HUES64 (cell line): ENCODE measurements around the gene ODAD3.
"Not testable (repeated sequence)": the region's sequence is repeated elsewhere in the genome, so short reads cannot be mapped to it uniquely, and the experiment has no call there.

Source experiments
- H3K27ac ChIP-seq: 2 replicates; pipeline ENCODE4 v1.7.0; 2013; ENCODE audit warnings: low read depth, low read length, inconsistent platforms
- H3K27me3 ChIP-seq: 2 replicates; pipeline ENCODE4 v1.6.1; 2013; ENCODE audit warnings: mild to moderate bottlenecking, low read length; ENCODE audit not compliant: insufficient read depth
- H3K36me3 ChIP-seq: 2 replicates; pipeline ENCODE4 v1.6.1; 2013; ENCODE audit warnings: mild to moderate bottlenecking, low read length; ENCODE audit not compliant: insufficient read depth
- H3K4me1 ChIP-seq: 2 replicates; pipeline ENCODE4 v1.6.1; 2013; ENCODE audit warnings: mild to moderate bottlenecking, low read length, moderate library complexity; ENCODE audit not compliant: insufficient read depth
- H3K4me3 ChIP-seq: 2 replicates; pipeline ENCODE4 v1.5.1; 2013; ENCODE audit warnings: mild to moderate bottlenecking, low read length, moderate library complexity
- H3K9ac ChIP-seq: 2 replicates; pipeline ENCODE4 v1.6.1; 2013; ENCODE audit warnings: mild to moderate bottlenecking, low read depth, low read length
- H3K9me3 ChIP-seq: 2 replicates; pipeline ENCODE4 v1.6.1; 2013; ENCODE audit warnings: low read depth, low read length; ENCODE audit not compliant: insufficient read depth
- WGBS: fragments of 150-250, 120-280 bp; methylation state at CpG from one replicate; pipeline ENCODE4 v1.1.7; 2013; ENCODE audit warnings: missing lambda C conversion rate; 5-methylcytosine and 5-hydroxymethylcytosine counted together

Gene ODAD3

DNA sequence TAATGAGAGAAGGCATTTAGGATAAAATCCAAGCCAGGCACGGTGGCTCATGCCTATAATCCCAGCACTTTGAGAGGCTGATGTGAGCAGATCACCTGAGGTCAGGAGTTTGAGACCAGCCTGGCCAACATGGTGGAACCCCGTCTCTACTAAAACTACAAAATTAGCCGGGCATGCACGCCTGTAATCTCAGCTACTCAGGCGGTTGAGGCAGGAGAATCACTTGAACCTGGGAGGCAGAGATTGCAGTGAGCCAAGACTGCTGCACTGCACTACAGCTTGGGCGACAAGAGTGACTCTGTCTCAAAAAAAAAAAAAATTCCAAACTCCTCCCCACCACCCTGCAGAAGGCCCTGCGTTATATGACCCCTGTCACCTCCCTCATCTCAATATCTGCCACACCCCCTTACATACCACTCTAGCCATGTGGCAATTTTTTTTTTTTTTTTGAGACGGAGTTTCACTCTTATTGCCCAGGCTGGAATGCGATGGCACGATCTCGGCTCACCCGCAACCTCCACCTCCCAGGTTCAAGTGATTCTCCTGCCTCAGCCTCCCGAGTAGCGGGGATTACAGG, 55.6 kb downstream of the ODAD3 start:
- 91% methylated on average over 14 of the region's 14 CpGs for WGBS
- H3K9ac ChIP-seq, H3K4me1 ChIP-seq, H3K27ac ChIP-seq, H3K36me3 ChIP-seq, H3K9me3 ChIP-seq, H3K4me3 ChIP-seq: not testable (repeated sequence)
- peaks cover 13% of the 10 kb centered on the region; the same call in 1 of the 2 replicates for H3K27me3 ChIP-seq

- Histone ChIP-seq H3K27me3 (peaks cover 10% of the 10 kb centered on the region; the same call in 1 of the 2 replicates), H3K4me1 (peaks cover 3% of the 10 kb centered on the region; the same call in 1 of the 2 replicates), H3K9me3 (no peaks in the 10 kb centered on the region), H3K36me3 (no peaks in the 10 kb centered on the region), H3K27ac (no peak overlapping the region), H3K9ac (no peak overlapping the region), H3K4me3 (no peak overlapping the region)
- 70% methylated on average over 8 of the region's 8 CpGs for whole genome bisulfite sequencing
These were observed 56.4 kb downstream of the ODAD3 start for GRCh38 chr19:11378319-11379189.

- H3K27ac ChIP-seq, result no peak overlapping the region
- H3K4me1 ChIP-seq, result peaks cover 3% of the 10 kb centered on the region; the same call in 1 of the 2 replicates
- H3K9ac ChIP-seq, result no peak overlapping the region
- no peak overlapping the region for H3K4me3 ChIP-seq
- H3K27me3 ChIP-seq, result peaks cover 3% of the 10 kb centered on the region; the same call in 1 of the 2 replicates
- 96% methylated on average over 3 of the region's 3 CpGs for WGBS
- H3K36me3 ChIP-seq, result no peaks in the 10 kb centered on the region
- no peaks in the 10 kb centered on the region for H3K9me3 ChIP-seq
These were observed 57.2 kb downstream of the ODAD3 start for GRCh38 chr19:11377756-11378155.

- no peak overlapping the region for H3K27ac ChIP-seq
- H3K36me3 ChIP-seq, result no peaks in the 10 kb centered on the region
- no peak overlapping the region for H3K9ac ChIP-seq
- no peaks in the 10 kb centered on the region for H3K9me3 ChIP-seq
- no peak overlapping the region for H3K4me3 ChIP-seq
- H3K27me3 ChIP-seq, result no peaks in the 10 kb centered on the region
- H3K4me1 ChIP-seq, result peaks cover 3% of the 10 kb centered on the region; the same call in 1 of the 2 replicates
These were observed 57.7 kb downstream of the ODAD3 start for GRCh38 chr19:11377237-11377636.

DNA sequence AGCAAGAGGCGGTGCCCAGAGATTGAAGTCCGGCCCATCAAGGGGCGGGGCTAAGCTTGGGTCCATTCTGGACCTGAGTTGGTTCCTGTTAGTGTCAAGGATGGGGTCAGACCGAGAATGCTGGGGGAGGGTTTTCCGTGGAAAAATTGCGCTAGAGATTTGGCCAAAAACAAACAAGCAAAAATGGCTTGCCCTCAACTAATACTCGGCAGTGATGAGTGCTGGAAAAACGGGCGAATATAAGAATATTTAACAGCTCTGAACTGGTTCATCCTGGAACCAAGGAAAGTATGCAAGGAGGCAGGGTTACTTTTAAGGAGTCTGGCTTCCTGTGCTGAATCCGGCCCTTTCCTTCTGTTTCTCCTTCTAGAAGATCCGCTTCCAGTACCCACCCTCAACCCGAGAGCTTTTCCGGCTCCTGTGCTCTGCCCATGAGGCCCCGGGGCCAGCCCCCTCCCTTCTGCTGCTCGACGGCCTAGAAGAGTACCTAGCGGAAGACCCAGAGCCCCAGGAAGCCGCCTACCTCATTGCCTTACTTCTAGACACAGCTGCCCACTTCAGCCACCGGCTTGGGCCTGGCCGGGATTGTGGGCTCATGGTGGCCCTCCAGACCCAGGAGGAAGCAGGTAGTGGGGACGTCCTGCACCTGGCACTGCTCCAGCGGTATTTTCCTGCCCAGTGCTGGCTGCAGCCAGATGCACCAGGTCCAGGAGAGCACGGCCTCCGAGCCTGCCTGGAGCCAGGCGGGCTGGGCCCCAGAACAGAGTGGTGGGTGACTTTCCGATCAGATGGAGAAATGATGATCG, 59.6 kb downstream of the ODAD3 start:
- Histone ChIP-seq H3K4me1 (peaks cover 3% of the 10 kb centered on the region; the same call in 1 of the 2 replicates), H3K9me3 (no peaks in the 10 kb centered on the region), H3K9ac (peak overlapping the region; percentile 16; the same call in 1 of the 2 replicates), H3K36me3 (no peaks in the 10 kb centered on the region), H3K4me3 (peak overlapping the region; percentile 63), H3K27ac (peak overlapping the region; percentile 22), H3K27me3 (no peaks in the 10 kb centered on the region)
- WGBS, result 34% methylated on average over 27 of the region's 27 CpGs

- no peaks in the 10 kb centered on the region for H3K27me3 ChIP-seq
- H3K9me3 ChIP-seq, result no peaks in the 10 kb centered on the region
- H3K9ac ChIP-seq, result peak within 1 kb of the TSS; percentile 84
- peak within 1 kb of the TSS; percentile 63 for H3K4me3 ChIP-seq
- no peaks in the 10 kb centered on the region for H3K36me3 ChIP-seq
- under 1% methylated on average over 44 of the region's 44 CpGs for WGBS
- H3K27ac ChIP-seq, result peak within 1 kb of the TSS; percentile 87
- peaks cover 3% of the 10 kb centered on the region; the same call in 1 of the 2 replicates for H3K4me1 ChIP-seq
These were observed 60.3 kb downstream of the ODAD3 start, which contains the start of gene SWSAP1 for GRCh38 chr19:11374433-11375142. SWSAP1 (plus strand) TSS chr19:11374666; CDS start chr19:11374681, 15 bp downstream.

DNA sequence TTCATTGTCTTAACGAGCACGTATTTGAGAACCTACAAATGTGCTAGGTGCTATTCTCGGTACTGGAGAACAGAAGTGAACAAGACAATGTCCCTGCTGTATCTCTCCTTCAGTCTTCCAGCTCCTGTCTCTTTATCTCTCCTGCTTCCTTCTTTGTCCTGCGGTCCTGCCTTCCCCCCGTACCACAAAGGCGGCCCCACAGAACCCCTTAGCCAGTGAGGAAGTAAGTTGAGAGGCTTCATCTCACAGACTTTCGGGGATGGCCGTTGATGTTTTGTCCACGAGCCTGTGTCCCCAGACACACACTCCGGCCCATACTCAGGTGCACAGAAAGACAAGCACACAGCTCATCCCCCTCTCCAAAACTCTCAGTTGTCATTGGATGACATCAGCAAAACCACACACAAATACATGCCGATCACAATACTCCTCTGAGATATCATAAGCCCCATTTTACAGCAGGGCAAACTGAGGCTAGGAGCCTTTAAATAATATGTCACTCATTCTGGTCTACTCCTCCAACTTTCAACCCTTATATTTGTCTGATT, 61.0 kb downstream of the ODAD3 start:
- H3K27ac ChIP-seq, result no peak overlapping the region
- H3K4me1 ChIP-seq, result peaks cover 3% of the 10 kb centered on the region; the same call in 1 of the 2 replicates
- no peaks in the 10 kb centered on the region for H3K9me3 ChIP-seq
- H3K36me3 ChIP-seq, result no peaks in the 10 kb centered on the region
- peak overlapping the region; percentile 63 for H3K4me3 ChIP-seq
- no peak overlapping the region for H3K9ac ChIP-seq
- no peaks in the 10 kb centered on the region for H3K27me3 ChIP-seq
- 75% methylated on average over 11 of the region's 11 CpGs for WGBS

GRCh38 chr19:11373166-11373884, 61.6 kb downstream of the ODAD3 start:
- H3K36me3 ChIP-seq, result no peaks in the 10 kb centered on the region
- peaks cover 3% of the 10 kb centered on the region; the same call in 1 of the 2 replicates for H3K4me1 ChIP-seq
- WGBS, result 66% methylated on average over 10 of the region's 10 CpGs
- H3K27me3 ChIP-seq, result no peaks in the 10 kb centered on the region
- no peaks in the 10 kb centered on the region for H3K9me3 ChIP-seq
- H3K9ac ChIP-seq, result no peak overlapping the region
- H3K4me3 ChIP-seq, result no peak overlapping the region
- H3K27ac ChIP-seq, result no peak overlapping the region

GRCh38 chr19:11370744-11371143, 64.2 kb downstream of the ODAD3 start:
- H3K4me1 ChIP-seq, result peaks cover 3% of the 10 kb centered on the region; the same call in 1 of the 2 replicates
- peaks cover 7% of the 10 kb centered on the region; the same call in 1 of the 2 replicates for H3K36me3 ChIP-seq
- 91% methylated on average over 2 of the region's 2 CpGs for WGBS

More at GRCh38 chr19:11370744-11371143, 64.2 kb downstream of the ODAD3 start:
- H3K9ac ChIP-seq, result no peak overlapping the region
- H3K27ac ChIP-seq, result no peak overlapping the region
- no peak overlapping the region for H3K4me3 ChIP-seq
- no peaks in the 10 kb centered on the region for H3K9me3 ChIP-seq
- H3K27me3 ChIP-seq, result no peaks in the 10 kb centered on the region
